Omental fat pad (tissue), 4 donors: ENCODE data around the gene TMEM259. TPM values are rescaled to one million over a fixed set of nuclear protein-coding genes. Genes with fewer than 3 reads are reported as not detected.

Experiments
- ATAC-seq: fragments of 150-250 bp; one replicate; pipeline ENCODE4 v1.9.1; 2016; ENCODE audit warnings: mild to moderate bottlenecking, moderate library complexity; ENCODE audit not compliant: low FRiP score
- DNase-seq: peaks from one replicate; pipeline ENCODE4 v3.0.0-alpha.2; 2019; ENCODE audit warnings: low spot score
- total RNA-seq, 4 donors: library from RNA; depleted of rRNA; stranded (reverse); fragments of >200 nt; gene quantifications; one replicate each; pipeline ENCODE4 v1.1.0, GENCODE V29; 2016
- TF ChIP-seq, protein P1 (sequence below), 3 donors: fragments of 450-650 bp; IDR thresholded peaks; one replicate each; pipeline ENCODE4 v1.5.1; 2016 to 2017; ENCODE audit warnings: antibody characterized with exemption in 3 of 3, mild to moderate bottlenecking in 3 of 3, moderate library complexity in 2 of 3

Gene TMEM259
- total RNA-seq, 4 donors from 2014 or later: 112 to 164 (median 161) TPM

DNA sequence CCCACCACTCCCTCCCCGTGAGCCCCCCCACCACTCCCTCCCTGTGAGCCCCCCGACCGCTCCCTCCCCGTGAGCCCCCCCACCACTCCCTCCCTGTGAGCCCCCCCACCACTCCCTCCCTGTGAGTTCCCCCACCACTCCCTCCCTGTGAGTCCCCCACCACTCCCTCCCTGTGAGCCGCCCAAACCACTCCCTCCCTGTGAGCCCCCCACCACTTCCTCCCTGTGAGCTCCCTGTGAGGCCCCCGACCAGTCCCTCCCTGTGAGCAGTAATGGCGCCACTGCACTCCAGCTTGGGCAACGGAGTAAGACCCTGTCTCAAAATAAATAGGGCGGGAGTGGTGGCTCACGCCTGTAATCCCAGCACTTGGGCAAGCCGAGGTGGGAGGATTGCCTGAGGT, 28.9 kb upstream of the TMEM259 start:
- ATAC-seq (no peak), DNase-seq (no peak)
- TF ChIP-seq, protein P1, sequence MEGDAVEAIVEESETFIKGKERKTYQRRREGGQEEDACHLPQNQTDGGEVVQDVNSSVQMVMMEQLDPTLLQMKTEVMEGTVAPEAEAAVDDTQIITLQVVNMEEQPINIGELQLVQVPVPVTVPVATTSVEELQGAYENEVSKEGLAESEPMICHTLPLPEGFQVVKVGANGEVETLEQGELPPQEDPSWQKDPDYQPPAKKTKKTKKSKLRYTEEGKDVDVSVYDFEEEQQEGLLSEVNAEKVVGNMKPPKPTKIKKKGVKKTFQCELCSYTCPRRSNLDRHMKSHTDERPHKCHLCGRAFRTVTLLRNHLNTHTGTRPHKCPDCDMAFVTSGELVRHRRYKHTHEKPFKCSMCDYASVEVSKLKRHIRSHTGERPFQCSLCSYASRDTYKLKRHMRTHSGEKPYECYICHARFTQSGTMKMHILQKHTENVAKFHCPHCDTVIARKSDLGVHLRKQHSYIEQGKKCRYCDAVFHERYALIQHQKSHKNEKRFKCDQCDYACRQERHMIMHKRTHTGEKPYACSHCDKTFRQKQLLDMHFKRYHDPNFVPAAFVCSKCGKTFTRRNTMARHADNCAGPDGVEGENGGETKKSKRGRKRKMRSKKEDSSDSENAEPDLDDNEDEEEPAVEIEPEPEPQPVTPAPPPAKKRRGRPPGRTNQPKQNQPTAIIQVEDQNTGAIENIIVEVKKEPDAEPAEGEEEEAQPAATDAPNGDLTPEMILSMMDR (IDR thresholded peaks at IDR 0.05): no peak

DNA sequence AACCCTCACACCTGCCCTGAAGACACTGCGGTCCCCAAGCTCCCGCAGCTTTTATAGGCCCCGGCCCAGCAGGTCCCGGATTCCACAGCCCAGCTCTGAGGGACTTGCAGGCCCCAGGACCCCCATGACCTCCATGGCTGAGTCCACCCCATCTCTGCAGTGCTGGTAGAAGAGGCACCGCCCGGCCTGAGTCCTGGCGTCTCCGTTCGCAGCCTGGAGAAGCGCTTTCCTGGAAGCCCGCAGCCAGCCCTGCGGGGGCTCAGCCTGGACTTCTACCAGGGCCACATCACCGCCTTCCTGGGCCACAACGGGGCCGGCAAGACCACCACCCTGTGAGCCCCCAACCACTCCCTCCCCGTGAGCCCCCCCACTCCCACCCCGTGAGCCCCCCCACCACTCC, 28.2 kb upstream of the TMEM259 start:
- DNase-seq (no peak), ATAC-seq (no peak)
- TF ChIP-seq, protein P1 (IDR thresholded peaks at IDR 0.05): no peak

DNA sequence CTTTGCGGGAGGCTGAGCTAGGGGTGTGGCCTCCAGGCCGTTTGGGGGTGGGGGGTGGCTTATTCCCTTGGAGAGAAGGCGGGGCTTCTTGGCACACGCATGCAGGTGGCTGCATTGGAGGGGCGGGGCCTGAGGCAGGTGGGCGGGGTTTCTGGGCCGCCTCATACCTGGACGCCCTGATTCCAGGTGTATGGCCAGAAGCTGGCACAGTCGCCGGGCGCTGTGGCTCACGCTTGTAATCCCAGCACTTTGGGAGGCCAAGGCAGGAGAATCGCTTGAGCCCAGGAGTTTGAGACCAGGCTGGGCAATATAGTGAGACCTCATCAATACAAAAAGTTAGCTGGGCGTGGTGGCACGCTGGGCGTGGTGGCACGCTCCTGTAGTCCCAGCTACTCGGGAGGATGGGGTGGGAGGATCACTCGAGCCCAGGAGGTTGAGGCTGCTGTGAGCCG, 26.8 kb upstream of the TMEM259 start:
- ATAC-seq (no peak), DNase-seq (no peak)
- TF ChIP-seq, protein P1 (IDR thresholded peaks at IDR 0.05): no peak

DNA sequence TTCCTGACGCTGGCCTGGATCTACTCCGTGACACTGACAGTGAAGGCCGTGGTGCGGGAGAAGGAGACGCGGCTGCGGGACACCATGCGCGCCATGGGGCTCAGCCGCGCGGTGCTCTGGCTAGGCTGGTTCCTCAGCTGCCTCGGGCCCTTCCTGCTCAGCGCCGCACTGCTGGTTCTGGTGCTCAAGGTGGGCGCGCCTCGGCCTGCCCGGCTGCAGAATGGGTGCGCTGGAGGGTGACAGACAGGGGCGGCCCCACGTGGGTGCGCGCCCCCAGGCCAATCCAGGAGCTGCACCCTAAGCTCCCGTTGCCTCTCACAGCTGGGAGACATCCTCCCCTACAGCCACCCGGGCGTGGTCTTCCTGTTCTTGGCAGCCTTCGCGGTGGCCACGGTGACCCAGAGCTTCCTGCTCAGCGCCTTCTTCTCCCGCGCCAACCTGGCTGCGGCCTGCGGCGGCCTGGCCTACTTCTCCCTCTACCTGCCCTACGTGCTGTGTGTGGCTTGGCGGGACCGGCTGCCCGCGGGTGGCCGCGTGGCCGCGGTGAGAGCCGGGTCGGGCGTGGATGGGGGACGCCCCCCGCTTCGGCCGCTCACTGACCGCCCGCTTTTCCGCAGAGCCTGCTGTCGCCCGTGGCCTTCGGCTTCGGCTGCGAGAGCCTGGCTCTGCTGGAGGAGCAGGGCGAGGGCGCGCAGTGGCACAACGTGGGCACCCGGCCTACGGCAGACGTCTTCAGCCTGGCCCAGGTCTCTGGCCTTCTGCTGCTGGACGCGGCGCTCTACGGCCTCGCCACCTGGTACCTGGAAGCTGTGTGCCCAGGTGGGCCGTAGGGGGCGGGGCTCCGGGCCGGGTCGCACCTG, 26.1 kb upstream of the TMEM259 start:
- DNase-seq (no peak), ATAC-seq (no peak)
- TF ChIP-seq, protein P1 (IDR thresholded peaks at IDR 0.05): no peak

DNA sequence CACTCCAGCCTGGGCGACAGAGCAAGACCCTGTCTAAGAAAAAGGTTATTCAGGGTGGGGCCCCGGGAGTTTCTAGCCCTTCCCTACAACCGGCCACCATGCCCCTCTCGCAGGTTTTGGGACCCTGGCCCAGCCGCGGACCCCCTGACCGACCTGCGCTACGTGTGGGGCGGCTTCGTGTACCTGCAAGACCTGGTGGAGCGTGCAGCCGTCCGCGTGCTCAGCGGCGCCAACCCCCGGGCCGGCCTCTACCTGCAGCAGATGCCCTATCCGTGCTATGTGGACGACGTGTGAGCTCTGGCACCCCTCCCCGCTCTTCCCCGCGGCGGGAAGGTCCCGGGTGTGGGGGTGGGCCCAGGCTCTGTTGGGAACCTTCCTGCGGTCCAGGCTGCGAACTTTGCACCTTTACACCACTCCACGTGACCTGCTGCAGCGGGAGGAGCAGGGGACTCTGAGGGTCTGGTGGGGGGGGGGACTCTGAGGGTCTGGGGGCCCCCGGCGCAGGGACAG, 25.2 kb upstream of the TMEM259 start:
- DNase-seq (no peak), ATAC-seq (no peak)
- TF ChIP-seq, protein P1 (IDR thresholded peaks at IDR 0.05): no peak

DNA sequence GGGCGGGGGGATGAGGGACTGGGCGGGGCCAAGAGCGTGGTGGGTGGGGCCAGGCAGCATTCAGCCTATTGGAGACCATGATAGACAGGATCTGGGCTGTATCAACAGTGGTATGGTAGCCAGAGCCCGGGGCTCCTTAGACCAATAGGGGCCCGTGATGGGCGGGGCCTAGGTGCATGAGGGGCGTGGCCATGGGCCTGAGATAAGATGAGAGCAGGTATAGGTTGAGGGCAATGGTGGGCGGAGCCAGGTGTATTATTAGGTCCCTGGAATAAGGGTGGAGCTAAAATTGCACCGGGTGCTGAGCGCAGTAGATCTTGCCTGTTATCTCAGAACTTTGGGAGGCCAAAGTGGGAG, 24.3 kb upstream of the TMEM259 start:
- DNase-seq (no peak), ATAC-seq (no peak)
- TF ChIP-seq, protein P1 (IDR thresholded peaks at IDR 0.05): no peak
